GM18511 (cell line): ENCODE measurements around the gene PTPRM.

Source experiments
- ATAC-seq: cut with Tn5 transposase; IDR thresholded peaks from one replicate; pipeline ENCODE4 v1.9.1; 2021; ENCODE audit warnings: mild to moderate bottlenecking, moderate library complexity; ENCODE audit not compliant: unreplicated experiment

Gene PTPRM

DNA sequence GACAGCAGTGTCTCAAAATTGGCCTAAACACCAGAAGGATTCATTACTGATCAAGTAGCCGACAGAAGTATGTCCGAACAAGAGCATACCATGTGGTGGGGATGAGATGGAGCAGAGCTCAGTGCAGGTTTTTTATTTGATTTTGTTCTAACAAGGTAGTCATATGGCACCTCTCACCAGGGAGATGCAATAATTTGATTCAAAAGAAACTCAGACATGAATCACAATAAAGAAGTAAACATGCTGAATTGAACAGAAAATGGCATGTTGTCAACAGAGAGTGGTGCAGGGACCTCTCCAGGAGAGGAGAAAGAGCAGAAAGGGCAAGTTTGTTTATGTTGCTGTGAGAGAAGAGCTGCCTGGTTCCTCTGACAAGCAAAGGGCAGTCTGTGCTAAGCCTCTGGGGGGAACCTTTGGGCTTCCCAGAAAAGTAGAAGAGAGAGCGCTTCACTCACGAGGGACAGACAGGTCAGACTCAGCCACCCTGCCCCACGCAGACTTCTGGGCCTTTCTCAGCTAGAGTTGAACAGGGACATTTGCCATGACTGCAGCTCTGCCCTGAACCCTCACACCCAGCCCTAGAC is 690.8 kb downstream of the PTPRM start:
- no peak for ATAC-seq

DNA sequence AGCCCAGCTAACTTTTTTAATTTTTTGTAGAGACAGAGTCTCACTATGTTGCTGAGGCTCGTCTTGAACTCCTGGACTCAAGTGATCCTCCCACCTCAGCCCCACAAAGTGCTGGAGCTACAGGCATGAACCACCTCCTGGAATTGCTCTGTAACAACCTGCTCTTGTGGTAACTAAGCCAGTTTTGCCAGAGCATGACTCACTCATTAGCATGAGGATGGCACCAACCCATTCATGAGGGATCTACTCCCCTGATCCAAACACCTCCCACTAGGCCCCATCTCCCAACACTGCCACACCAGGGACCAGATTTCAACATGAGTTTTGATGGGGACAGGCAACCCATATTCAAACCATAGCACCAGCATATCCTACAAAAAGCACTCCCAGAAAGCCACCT is 693.2 kb downstream of the PTPRM start:
- no peak for ATAC-seq

DNA sequence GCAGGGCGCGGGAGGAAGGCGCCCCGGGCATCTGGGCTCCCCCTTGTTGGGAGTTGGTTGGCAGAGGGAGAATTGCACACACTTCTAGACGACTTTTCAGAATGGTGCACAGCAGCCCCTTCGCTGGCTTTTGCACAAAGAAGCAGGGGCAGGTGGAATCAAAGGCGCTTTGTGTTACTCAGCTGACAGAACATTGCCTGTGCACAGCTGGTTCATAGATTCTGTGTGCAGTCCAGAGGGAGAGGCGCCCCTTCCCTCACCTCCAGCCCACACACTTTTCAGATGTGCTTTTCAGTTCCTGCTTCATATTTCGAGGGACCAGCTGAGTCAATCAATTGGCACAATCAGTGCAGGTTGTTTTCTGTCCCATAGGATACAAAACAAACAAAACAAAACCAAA is 693.7 kb downstream of the PTPRM start:
- ATAC-seq = no peak

DNA sequence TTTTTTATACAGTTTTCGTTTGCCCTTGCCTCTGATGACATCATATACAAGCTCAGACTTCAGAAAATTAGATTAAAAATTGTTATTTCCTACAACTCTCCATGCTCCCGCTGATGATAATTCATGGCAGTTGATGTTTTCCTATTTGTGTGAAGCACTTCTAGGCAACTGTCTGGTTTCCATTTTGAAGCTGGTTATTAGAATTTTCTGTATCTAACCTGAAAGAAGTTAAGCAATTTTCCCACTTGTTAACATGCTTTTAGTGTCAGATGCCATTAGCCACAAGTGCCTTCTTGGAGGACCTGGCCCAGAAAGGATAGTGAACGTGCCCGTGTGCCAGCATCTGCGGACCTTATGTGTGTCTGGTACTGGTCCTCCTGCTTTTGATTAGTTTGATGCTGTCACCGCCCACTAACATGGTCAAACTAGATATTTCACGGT is 694.6 kb downstream of the PTPRM start:
- ATAC-seq = no peak

DNA sequence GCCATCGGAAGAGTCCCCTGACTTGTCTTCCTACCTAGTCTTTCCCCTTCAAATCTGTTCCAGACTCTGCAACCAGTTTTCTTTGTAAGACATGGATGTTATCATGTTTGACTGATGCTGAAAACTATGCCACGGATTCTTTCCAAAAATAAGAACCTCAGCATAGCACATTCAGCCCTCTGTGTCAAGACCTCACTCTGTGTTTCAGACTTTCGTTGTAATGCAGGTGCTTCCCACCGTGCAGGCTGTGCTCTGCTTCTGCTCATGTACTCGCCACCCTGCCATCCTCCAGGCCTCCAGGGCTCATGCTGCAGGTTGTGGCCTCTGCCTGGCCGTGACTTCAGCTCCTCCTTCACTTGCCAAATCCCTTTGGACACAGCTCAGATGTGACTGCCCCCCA is 695.1 kb downstream of the PTPRM start:
- no peak for ATAC-seq

DNA sequence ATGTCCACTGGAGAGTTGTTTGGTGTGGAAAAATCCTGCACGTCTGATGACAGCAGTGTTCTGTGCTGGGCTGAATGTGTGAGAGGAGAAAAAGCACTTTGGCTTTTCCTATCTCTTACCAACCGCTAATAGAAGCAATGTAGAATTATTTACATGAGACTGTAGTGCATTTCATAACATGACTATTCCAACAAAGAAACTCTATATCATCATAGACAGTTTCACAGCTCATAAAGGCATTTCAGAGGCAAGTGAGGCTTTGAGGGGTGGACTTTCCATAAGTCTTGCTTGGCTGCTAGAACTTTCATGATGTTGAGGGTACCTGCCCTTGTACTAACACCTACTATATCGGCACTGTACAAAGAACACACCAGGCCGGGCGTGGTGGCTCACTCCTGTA is 697.0 kb downstream of the PTPRM start:
- no peak for ATAC-seq

DNA sequence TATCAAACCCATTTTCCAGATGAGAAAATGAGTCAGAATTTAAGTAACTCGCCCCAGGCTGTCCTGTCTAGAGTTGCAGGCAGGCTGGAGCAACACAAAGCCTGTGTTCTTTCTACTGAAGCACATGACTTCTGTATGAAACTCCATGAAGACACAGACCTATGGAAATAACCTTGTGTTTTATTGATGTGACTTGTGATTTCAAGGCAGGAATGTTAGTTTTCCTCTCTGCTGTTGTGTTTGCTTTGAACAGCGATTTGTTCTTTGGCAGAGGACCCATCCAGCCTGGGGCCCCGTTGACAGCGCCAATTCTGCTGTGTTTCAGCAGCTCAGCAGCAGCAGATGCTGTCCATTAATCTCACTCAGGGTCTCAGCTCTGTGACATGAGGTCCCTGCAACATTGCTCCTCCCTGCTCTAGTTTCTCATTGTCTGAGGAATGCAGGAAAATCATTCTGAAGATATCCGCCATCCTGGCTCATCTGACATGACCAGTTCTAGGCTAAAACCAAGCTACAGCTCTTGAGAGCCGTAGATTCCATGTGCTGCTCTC is 697.8 kb downstream of the PTPRM start:
- ATAC-seq = no peak

DNA sequence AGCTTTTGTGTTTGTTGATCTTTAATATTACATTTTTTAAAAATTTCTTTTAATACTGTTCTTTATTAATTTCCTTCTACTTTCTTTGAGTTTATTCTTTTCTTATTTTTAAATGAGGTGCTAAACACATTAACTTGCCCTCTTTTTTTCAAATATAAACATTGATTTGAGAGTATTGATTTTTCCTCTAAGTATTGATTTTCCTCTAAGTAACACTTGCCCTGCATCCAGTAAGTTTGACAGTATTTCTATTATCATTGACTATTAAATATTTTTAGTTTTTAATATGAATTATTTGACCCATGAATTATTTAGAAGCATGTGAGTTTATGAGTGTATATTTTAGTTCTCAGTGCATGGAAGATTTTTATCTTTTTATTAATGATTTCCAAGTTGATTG is 705.1 kb downstream of the PTPRM start:
- no peak for ATAC-seq

DNA sequence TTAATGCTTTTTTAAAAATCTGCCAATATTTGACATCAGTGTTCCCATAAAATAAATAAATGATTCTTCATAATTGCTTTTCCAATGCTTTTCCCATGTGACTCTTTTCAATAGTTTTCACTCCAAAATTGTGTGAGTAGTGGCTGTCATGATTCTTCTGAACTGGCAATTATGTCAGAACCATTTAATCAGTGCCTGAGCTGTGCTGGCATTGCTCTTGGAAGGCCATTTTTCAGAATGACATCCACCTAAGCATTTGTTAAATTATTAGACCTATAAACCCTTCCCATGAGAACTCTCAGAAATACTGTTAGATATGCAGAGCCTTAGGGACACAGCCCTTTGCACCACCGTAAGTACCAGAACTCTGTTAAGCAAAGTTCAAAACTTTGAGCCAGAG is 707.3 kb downstream of the PTPRM start:
- ATAC-seq = no peak

DNA sequence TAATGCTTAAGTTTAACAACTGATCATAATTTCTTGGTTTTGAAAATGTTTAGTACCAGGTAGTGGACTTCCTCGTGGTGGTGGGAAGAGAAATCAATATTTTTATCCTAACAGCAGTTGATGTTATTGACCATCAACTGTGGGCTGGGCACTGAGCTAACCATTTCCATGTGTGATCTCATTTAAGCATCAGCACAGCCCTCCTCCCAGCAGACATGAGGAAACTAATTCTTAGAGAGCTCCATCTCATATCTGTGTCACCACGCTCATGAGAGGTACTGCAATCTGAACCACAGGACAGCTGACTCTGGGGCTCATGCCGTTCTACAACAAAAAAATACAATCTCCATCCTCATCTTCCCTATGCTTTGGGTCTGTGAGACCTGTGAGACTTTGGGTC is 709.3 kb downstream of the PTPRM start:
- no peak for ATAC-seq

DNA sequence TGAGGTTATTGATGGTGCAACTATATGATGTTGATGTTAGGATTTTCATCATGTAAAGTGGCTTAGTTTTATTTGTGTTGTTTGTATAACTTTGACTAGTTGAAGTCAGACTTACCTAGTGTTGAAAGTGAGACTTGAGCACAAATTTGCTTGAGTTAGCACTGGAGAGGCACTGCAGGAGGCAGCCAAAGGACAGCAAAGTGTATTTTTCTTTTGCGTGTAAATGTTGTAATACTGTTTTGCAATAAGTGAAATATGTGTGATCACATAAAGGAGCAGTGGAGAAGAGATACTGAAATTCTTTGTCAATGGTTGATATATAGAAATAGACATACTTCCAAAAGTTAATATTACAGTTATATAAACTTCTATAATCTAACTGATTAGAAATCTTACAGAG is 710.2 kb downstream of the PTPRM start:
- ATAC-seq = no peak

DNA sequence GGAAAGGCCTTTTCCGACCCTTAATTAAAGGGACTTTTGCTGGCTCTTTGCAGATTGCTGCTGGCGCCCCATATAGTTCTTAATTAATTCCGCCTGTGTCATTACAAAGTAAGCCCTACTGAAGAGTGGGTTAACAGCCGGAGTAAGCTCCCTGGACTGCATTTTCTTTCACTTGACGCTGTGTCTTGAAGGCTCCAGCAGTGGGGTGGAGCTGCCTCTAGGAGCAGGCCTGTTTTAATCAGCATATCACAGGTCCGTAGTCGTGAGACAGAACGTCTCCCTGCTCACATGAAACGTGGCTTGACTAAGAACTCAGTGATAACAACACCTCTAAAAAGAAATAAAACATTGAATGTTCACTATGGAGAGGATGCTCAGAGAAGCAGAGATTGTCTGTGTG is 712.2 kb downstream of the PTPRM start:
- no peak for ATAC-seq

DNA sequence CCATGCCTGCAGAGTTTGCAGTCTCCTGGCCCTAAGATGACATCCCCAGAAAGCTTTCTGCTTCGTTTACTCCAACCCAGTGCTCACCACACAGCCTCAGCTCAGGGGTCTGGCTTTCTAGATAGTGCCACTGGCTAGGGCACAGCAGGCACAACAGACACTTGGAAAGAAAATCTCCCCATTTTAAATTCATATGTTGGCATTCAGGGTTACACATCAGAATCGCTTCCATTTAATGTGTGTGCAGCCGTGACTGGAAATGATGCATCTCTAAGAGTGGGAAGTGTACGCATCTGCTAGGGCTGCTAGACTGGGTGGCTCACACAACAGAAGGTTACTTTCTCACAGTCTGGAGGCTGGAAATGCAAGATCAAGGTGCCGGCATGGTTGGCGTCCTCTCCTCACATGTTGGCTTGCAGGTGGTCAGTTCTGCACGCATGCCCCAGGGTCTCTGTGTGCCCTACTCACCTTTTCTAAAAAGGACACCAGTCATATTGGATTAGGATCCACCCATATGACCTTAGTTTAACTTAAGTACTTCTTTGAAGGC is 712.7 kb downstream of the PTPRM start:
- no peak for ATAC-seq

DNA sequence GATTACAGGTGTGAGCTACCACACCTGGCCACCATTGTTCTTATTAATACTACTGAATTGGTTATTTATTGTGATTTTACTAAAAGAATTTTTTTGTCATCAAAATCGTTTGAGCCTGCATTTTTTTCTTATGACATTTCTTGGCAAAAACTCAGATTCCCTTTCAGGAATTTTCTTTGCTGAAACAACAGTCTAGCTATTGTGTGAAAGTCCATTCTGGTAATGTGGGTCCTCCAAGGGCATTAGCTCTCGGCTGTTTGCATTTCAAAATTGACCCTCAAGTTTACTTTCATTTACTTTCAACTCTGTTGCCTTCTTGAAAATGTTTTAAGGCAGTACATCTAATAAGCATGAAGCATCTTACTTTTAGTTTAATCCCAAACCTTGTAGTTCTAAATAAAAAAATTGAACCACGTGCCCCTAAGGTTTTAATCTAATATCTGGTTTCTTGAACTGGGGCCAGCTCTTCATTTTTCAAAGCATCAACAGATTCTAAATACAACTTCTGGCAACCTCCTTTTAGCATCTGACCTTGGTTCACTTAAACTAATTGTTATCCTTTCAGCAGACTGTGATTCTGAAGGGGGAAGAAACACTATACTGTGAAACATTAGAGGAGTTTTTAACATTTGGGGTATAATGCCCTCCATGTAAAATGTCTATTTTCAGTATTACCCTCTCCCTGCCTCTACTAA is 716.9 kb downstream of the PTPRM start:
- ATAC-seq = no peak

DNA sequence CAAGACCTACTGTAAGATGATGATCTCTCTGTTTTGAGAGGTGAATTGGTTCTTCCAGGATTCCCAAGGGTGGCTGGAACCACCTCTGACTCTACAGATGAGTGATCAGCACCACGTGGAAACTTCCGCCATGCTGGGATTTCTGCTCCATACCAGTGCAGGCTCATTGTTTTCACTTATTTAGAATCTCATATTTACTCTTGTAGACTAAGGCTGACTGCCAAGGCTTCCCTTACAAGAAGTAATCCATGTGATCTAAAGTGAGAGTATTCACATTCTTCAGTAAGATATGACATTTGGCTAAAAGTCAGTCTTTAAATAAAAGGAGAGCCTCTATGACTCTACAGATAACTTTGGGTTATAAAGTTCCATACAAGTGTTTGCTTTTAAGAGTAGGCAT is 719.2 kb downstream of the PTPRM start:
- ATAC-seq = no peak

DNA sequence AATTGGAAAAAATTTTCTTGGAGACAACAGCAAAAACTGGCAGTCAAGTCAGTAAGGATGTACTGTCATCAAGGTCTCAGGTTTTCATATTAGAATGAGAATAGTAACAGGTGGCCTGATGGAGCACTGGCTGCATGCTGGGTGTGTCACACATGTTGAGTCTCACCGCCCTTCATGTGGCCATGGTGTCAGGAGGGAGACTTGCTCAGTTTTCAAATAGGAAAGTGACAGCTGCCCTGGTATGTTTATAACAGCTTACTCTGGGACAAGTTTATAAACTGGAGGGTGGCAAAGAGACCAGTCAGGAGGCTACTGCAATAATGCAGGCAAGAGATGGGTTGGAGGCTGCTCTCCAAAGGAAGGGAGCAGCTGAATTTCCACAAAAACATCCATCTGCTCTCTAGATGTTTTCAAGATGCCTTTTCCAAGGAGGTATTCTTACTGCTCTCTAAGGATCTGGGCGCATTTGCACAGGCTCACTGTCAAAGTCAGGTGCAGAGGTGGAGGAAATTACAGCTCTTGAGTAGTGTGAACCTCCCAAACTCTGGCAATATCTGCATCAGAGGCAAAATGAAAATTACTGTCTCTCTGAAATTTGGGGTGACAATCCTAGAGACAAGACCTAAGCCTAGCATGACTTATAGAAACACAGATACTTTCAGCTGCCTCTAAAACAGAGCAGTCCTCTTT is 720.2 kb downstream of the PTPRM start:
- no peak for ATAC-seq

DNA sequence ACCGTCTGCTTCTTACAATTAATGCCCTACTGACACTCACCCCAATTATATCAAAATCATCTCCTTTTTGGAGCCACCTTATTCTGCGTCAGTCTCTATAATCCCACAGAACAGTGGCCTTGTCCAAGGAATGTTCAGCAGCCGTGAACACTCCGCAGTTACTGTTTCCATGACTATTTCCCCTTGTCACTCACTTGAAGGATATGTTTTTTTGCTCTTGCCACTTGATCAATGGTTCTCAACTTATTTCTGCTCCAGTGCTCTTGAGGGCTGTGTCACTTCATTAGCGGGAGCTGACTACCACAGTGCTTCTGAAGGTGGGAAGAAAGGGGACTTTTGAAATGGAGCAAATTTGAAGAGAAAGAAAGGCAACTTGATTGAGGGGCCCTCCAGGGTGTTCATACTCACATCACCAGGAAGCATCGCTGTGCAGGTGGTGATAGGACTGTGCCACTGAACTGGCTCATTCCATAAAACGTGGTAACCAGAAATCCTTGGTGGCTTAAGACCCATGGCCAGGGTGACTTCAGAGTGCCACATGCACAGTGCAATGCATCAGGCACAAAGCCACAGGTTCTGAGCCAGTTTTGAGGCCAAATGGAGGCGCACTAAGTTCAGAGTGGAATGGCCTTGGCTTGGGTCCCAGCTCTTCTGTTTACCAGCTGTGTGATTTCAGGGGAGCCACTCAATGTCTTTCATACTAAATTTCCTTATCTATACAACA is 721.5 kb downstream of the PTPRM start:
- ATAC-seq = no peak

DNA sequence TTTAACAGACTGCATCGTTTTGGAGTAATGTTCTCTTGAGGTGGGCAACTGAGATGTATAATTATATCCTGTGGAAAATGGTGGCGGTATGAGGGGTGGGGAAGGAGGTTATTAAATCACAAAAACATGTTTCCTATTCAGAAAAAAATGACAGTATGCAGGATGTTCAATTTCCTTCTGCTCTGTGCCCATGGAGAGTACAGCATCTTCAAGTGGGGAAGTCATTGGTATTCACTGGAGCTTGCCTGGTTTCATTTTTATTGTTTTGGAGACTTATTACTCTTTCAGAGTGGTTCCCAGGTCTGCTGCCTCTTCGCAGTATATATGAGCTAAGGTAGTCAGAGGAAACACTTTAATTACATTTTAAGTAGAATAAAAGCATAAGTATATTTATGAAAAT is 723.3 kb downstream of the PTPRM start:
- ATAC-seq = no peak

DNA sequence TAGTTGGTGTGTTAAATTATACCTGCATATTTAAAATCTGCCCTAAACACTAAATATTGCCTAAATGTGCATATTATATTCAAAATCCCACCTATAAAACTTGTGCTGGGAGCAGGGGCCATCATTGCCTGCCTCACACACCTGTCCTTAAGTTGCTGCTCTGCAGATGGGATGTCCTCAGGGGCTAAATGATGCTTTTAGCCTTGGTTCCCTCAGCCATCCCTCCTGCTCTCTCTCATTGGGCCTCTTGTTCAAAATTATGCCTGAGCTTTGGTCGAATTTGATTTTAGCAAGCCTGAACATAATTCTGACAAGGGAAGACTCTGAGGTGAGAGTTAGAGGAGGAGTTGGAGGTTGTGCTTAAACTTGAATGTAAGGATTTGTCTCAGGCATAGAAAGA is 723.8 kb downstream of the PTPRM start:
- ATAC-seq = no peak

DNA sequence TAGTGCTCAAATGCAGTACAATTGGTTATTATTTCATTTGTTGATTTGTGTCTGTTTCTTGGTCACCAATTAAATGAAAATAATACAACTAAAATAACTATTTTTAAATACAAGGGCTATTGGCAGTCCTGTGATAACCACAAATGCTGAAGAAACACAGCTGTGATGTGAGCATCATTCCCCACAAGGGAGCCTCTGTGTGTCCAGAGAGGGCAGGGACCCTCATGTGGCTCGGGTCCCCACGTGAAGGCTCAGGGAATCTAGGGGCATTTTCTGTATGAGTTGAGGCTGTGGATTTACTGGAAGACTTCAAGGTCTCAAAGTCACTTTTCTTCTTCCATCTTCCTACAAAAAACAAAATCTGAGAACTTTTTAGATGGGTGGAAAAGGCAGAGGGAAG is 726.1 kb downstream of the PTPRM start:
- ATAC-seq = no peak
